ENCODE measurements around the gene RHBDF1. TPM values are rescaled to one million over a fixed set of nuclear protein-coding genes. Genes with fewer than 3 reads are reported as not detected.

RHBDF1 gene
- polyA plus RNA-seq, 3 donors: 0.20 TPM; not detected in 2

GRCh38 chr16:120756-121155 is 48.3 kb upstream of the RHBDF1 start:
- Mint-ChIP-seq H3K27me3 (ENCODE audit: low read depth in 3 of 3) (no peaks in the 10 kb centered on the region), H3K36me3 (peaks cover 34 to 51% of the 10 kb centered on the region in 2 donors), H3K4me1 (no peaks in the 10 kb centered on the region), H3K4me3 (no peak overlapping the region), H3K9me3 (no peaks in the 10 kb centered on the region), H3K27ac (peak overlapping the region in 1 of 7 donors; percentile 48)
- no peak overlapping the region for H3K9ac ChIP-seq (ENCODE audit: insufficient read depth, low read length, poor library complexity, severe bottlenecking)
- no peaks in the 10 kb centered on the region for H3K79me2 ChIP-seq (ENCODE audit: insufficient read depth, low read length)
- DNase-seq: no peak
- H2AFZ ChIP-seq (ENCODE audit: insufficient read depth, low read depth, low read length, poor library complexity, severe bottlenecking): no peak overlapping the region
- peaks cover 2 to 25% of the 10 kb centered on the region in 2 donors for H3K36me3 ChIP-seq (replicated peaks in 1 of 2; ENCODE audit: control insufficient read depth in 1 of 2, insufficient read depth in 2 of 2, low read length in 2 of 2)
- H3K4me1 ChIP-seq (ENCODE audit: control insufficient read depth in 1 of 2, insufficient read depth in 2 of 2, low read length in 2 of 2): no peaks in the 10 kb centered on the region
- 83% methylated on average over 2 of the region's 2 CpGs for WGBS (ENCODE audit: insufficient coverage)
- no peaks in the 10 kb centered on the region for H3K9me3 ChIP-seq (replicated peaks in 1 of 2; ENCODE audit: control insufficient read depth in 1 of 2, insufficient read depth in 1 of 2, low read length in 2 of 2)
- intact Hi-C loops (cut with micrococcal nuclease): no loop called here
- TF ChIP-seq, protein P1, sequence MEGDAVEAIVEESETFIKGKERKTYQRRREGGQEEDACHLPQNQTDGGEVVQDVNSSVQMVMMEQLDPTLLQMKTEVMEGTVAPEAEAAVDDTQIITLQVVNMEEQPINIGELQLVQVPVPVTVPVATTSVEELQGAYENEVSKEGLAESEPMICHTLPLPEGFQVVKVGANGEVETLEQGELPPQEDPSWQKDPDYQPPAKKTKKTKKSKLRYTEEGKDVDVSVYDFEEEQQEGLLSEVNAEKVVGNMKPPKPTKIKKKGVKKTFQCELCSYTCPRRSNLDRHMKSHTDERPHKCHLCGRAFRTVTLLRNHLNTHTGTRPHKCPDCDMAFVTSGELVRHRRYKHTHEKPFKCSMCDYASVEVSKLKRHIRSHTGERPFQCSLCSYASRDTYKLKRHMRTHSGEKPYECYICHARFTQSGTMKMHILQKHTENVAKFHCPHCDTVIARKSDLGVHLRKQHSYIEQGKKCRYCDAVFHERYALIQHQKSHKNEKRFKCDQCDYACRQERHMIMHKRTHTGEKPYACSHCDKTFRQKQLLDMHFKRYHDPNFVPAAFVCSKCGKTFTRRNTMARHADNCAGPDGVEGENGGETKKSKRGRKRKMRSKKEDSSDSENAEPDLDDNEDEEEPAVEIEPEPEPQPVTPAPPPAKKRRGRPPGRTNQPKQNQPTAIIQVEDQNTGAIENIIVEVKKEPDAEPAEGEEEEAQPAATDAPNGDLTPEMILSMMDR (IDR thresholded peaks at IDR 0.05): no peak
- H3K4me2 ChIP-seq (replicated peaks; ENCODE audit: extremely low read depth, low read length, poor library complexity, severe bottlenecking): no peak overlapping the region
- no peak overlapping the region for H3K4me3 ChIP-seq (replicated peaks in 1 of 3; ENCODE audit: low read depth in 2 of 3, low read length in 3 of 3)
- H3K27me3 ChIP-seq (ENCODE audit: control insufficient read depth in 2 of 2, insufficient read depth in 2 of 2, low read length in 2 of 2): no peaks in the 10 kb centered on the region
- no peak overlapping the region for H3K27ac ChIP-seq (ENCODE audit: low read depth in 1 of 2, low read length in 2 of 2)
- no peaks in the 10 kb centered on the region for H4K20me1 ChIP-seq (ENCODE audit: insufficient read depth, low read length)

DNA sequence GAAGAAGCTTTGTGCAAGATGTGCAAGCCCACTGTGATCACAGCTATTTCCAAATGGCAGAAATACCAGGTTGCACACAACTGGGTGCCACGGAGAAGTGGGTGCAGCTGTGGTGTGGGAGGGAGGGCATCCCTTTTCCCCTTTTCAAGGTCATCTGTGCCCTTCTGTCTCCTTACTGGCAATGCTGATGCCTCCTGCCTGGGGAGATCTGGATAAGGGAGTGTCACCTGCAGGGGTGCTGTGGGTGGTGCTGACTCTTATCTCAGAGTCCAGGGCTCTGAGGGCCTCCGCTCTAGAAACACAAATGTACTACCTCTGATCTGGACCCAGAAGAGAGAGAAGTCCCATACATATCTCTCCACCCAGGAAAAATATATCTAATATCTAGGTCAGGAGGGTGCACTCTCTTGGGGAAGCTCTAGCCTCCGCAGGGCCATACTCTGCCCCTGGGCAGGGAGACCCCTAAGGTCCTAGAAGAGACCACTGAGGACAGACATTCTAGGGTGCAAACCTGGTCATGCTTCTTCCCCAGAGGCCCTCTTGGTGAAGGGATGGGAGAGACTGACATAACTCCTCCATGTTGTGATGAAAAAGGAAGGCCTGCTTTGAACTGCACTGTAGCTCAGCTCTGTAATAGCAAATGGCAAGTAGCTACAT is 47.5 kb upstream of the RHBDF1 start:
- no peaks in the 10 kb centered on the region for H3K9me3 ChIP-seq (replicated peaks in 1 of 2; ENCODE audit: control insufficient read depth in 1 of 2, insufficient read depth in 1 of 2, low read length in 2 of 2)
- H4K20me1 ChIP-seq (ENCODE audit: insufficient read depth, low read length): no peaks in the 10 kb centered on the region
- no peaks in the 10 kb centered on the region for H3K4me1 Mint-ChIP-seq
- H3K4me3 ChIP-seq (replicated peaks in 1 of 3; ENCODE audit: low read depth in 2 of 3, low read length in 3 of 3): no peak overlapping the region
- H3K9me3 Mint-ChIP-seq: no peaks in the 10 kb centered on the region
- DNase-seq: no peak
- H3K27me3 Mint-ChIP-seq (ENCODE audit: low read depth in 3 of 3): no peaks in the 10 kb centered on the region
- H3K4me2 ChIP-seq (replicated peaks; ENCODE audit: extremely low read depth, low read length, poor library complexity, severe bottlenecking): no peak overlapping the region
- intact Hi-C loops (cut with micrococcal nuclease): no loop called here
- H3K79me2 ChIP-seq (ENCODE audit: insufficient read depth, low read length): no peaks in the 10 kb centered on the region
- H3K27ac Mint-ChIP-seq: peak overlapping the region in 3 of 7 donors; percentile 6 to 50 (median 9)
- H3K4me3 Mint-ChIP-seq: no peak overlapping the region
- H3K27ac ChIP-seq (ENCODE audit: low read depth in 1 of 2, low read length in 2 of 2): no peak overlapping the region
- peaks cover 2 to 26% of the 10 kb centered on the region in 2 donors for H3K36me3 ChIP-seq (replicated peaks in 1 of 2; ENCODE audit: control insufficient read depth in 1 of 2, insufficient read depth in 2 of 2, low read length in 2 of 2)
- no peak overlapping the region for H2AFZ ChIP-seq (ENCODE audit: insufficient read depth, low read depth, low read length, poor library complexity, severe bottlenecking)
- 40% methylated on average over 1 of the region's 3 CpGs for WGBS (ENCODE audit: insufficient coverage)
- no peaks in the 10 kb centered on the region for H3K27me3 ChIP-seq (ENCODE audit: control insufficient read depth in 2 of 2, insufficient read depth in 2 of 2, low read length in 2 of 2)
- H3K9ac ChIP-seq (ENCODE audit: insufficient read depth, low read length, poor library complexity, severe bottlenecking): no peak overlapping the region
- TF ChIP-seq, protein P1 (IDR thresholded peaks at IDR 0.05): no peak
- no peaks in the 10 kb centered on the region for H3K4me1 ChIP-seq (ENCODE audit: control insufficient read depth in 1 of 2, insufficient read depth in 2 of 2, low read length in 2 of 2)
- peaks cover 38 to 57% of the 10 kb centered on the region in 2 donors for H3K36me3 Mint-ChIP-seq
